ENCODE results near the gene PFN1.

Gene PFN1

GRCh38 chr17:4948166-4948930 is at the start of gene PFN1:
Gene PFN1, minus strand, starts transcription at chr17:4948530. Its CDS starts 136 bp downstream, at chr17:4948394.
- peak; percentile 75 for DNase-seq (ENCODE audit: low spot score)
- FAIRE-seq = no peak

GRCh38 chr17:4997302-4998026 is 49.1 kb upstream of the PFN1 start, which contains the start of the genes INCA1 and KIF1C:
Gene INCA1, minus strand, starts transcription at chr17:4997522. Its CDS starts 3,085 bp downstream, at chr17:4994437.
Gene KIF1C, plus strand, starts transcription at chr17:4997950. Its CDS starts 2,297 bp downstream, at chr17:5000247.
- DNase-seq (ENCODE audit: low spot score) = peak; percentile 92
- FAIRE-seq = no peak

DNA sequence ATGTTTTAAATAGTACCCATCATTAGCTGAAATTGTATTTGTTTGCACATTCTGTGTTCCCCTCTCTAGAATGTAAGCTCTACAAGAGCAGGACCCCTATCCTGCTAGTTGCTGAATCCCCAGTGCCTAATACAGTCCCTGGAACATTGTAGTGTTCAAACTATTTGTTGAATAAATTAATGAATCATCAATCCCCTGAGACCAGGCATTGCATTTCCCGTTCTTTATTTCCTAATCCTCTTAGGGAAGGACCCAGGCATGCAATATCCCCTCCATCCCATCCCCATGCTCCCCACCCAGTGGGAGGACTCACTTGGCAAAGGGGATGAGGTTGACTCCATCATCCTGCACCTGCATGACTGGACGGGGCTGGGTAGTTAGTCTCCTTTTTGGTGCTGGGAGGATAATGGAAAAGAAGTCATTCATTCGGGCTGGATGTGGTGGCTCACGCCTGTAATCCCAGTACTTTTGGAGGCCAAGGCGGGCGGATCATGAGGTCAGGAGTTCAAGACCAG is 45.8 kb upstream of the PFN1 start:
- no peak for DNase-seq (ENCODE audit: low spot score)
- FAIRE-seq = no peak

DNA sequence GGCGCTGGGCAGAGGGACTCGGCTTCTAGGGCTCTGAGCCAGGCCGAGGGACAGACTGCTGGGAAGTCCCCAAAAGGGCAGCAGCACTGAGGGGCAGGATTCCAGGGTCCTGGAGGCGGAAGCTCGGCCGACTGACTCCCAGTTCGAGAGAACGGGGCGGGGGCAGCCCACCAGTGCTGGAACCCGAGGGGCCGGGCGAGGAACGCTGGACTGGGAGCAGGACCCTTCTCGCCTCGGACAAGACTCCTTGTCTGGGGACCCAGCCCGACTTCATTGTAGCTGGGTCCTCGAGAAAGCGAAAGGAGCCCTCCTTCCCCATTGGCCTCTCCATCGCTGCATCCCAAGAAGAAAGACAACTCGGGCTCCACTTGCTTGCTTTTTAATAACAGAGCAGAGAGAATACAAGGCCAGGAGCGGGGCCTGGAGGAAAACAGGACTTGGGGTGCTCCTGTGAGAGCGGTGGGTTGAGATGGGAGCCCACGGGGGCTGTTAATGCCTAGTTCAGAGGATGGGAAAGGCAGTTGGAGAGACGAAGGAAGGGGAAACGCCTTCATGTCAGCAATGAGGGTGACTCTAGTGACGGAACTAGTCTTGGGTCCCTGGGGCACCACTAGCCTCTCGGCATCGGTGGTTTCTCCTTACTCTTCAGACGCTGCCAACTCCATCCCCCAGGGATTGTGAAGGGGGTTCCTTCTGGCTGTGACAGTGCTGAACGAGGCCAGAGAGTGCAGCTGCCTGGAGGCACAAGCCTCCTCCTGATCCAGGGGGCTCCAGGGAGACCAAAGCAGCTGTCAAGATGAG is 39.6 kb upstream of the PFN1 start:
- DNase-seq (ENCODE audit: low spot score) = no peak
- FAIRE-seq = no peak

DNA sequence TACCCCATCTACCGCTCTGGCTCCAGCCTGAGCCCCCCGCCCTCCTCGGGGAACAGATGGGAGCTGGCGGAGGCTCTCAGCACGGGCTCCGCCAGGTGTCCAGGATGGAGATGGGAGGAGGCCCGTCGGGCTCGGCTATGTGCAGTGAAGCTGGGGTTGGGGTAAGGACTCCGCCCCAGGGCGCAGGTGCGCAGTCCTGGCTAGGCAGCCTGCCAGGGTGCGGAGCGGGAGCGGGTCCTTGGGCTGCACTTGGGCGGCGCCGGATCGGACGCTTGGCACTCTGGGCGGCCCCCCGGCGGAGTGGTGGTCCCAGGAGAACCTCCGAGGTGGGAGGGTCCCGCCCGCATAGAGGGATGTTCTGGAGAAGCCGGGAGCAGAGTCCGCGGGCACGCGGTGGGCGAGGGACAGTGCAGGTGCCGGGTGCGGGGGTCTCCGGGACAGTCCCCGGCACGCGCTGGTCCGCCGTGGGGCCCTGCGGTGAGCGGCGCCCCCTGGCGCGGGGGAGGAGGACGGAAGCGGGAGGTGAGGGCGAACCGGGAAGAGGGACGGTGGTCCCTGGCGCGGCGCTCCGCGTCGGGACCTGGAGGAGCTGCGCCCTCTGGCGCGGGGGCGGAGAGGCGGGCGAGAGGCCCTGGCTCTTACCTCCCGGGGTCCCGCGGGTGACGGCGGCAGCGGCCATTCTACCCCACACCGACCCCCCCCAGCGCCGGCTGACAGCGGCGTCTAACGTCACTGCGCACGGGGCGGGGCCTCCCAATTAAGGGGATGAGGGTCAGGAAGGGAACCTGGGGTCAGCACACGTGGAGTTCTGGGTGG is 38.8 kb upstream of the PFN1 start, which contains the start of gene CAMTA2:
CAMTA2 (minus strand) TSS at position 725 of the 816 bp plus-strand sequence. CDS start 1,453 bp downstream, outside the sequence.
- DNase-seq (ENCODE audit: low spot score) (peak; percentile 71), FAIRE-seq (no peak)

GRCh38 chr17:4986403-4986802 is 38.1 kb upstream of the PFN1 start:
- FAIRE-seq = no peak
- no peak for DNase-seq (ENCODE audit: low spot score)

DNA sequence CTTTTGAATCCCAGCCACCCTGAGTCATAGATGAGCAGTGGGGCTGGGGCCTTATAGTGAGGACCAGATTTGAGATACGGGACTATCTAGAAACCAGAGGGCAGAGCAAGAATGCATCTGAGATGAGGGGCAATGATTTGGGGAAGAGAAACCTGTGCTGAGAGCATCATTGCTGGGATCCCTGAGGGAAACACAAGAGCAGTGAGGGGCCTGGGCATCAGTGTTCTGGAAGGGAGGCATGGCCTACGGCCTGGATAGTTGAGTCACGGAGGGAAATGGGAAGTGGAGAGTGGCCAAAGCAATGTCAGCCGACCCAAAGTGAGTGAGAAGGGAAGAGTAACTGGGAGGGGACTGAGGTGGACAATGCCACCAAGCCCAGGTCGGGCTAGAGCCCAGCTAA is 34.0 kb upstream of the PFN1 start:
- no peak for FAIRE-seq

DNA sequence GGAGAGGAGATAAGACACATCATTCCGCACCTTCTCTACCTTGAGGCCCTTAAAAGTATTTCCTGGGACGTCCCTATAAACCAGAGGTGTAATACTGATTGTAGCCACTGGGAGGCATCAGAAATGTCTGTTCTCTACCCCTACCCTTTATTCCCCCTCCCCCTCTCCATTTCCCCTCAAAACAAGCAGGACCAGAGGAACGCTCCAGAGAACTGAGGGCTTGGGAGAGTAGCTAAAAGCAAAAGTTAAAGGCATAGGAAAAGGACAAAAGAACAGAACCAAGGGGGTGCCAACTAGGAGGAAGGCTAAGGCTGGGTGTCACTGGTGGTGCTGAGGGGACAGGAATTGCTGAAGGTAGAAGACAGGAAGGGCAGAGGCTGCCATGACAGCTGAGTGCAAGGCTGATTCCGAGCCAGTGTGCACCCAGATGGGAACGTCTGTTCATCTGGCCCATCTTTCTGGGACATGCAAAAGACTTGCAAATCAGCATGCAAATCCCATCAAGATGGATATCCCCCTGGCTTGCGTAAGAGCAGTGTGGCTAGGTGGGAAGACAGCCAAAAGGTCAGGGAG is 32.4 kb upstream of the PFN1 start:
- FAIRE-seq (no peak), DNase-seq (ENCODE audit: low spot score) (peak; percentile 40)

More for the DNA sequence above, 34.0 kb upstream of the PFN1 start:
- DNase-seq (ENCODE audit: low spot score) = no peak

DNA sequence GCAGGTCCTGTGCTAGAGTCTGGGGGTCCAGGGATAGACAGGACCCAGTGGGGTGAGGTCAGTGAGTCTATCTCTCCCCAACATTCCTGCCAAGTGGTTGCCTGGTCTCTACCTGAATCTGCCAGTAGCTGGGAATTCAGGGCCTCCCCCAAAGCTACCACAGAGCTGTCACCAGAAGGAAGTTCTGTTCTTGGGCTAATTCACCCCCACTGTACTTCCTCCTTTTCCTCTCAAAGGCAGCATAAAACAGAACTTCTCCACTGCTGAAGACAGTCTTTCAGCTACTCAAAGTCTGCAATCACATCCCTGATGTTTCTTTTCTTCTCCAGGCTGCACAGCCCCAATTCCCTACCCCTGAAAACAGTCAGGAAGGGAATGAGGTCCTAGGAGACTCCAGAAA is 30.4 kb upstream of the PFN1 start:
- FAIRE-seq (no peak), DNase-seq (ENCODE audit: low spot score) (no peak)

DNA sequence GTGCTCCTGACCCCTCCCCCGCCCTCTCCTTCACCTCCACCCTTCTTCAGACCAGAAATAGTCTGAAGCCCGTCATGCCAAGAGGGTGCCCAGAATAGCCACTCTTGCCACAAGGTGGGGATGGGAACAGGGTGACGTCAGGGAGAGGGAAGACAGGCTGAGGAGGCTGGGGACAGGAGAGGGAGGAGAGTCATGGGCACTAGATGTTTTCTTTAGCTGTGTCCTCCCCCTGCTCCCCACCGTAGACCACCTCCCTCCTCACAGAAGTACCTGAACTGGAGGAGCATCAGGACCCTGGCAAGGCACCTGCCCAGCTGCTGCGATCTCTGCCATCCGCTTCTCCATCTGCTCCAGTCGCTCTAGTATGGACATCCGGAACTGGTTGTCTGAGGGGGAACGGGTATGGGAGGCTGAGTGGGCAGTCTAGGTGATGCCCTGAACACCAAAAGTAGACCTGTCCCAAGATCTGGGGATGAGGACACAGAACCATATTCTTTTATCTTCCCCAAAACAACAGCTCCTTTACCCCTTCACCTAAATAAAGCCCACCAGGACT is 25.9 kb upstream of the PFN1 start:
- FAIRE-seq = no peak
- DNase-seq (ENCODE audit: low spot score) = no peak

DNA sequence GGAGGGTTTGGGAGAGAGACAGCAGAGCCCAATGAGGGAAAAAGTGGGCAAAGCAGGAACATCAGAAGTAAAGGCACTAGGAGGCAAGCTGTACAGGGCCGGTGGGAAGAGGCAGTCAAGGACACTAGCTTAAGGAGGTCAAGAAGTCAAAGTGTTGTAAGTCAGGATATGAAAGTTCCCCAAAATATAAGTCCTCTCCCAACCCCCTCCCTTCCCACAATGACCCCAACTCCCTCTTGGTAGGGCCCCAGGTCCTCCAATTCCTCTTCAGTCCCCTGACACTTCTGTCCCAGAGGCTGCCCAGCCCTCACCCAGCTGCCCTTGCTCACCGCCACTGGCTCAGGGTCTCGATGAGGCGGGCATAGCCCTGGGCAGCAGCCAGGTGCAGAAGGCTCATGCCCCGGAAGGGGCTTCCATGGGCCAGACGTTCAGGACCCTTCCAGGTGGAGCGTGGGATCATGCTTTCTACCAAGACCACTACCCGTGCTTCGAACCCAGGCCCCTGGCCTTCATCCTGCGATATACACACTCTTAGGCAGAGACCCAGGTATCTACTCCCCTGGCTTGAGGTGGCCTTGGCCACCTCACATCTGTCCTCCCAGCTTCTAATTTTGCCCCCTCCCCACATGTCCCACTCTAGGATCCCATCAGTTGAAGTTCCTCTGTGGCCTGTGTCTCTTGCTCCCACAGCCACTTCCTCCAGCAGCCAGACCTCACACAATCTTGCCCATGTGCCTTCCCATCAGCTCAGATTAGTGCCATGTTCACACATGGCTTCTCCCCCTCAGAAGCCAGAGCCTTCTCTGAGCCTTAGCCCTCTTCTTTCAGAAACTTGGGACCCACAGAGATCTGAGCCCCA is 25.2 kb upstream of the PFN1 start:
- FAIRE-seq (no peak), DNase-seq (ENCODE audit: low spot score) (no peak)

GRCh38 chr17:4972752-4973151 is 24.4 kb upstream of the PFN1 start:
- no peak for DNase-seq (ENCODE audit: low spot score)
- FAIRE-seq = no peak

- DNase-seq (ENCODE audit: low spot score) (no peak), FAIRE-seq (no peak)
These were observed 24.0 kb upstream of the PFN1 start for GRCh38 chr17:4972322-4972721.

GRCh38 chr17:4971826-4972225 is 23.5 kb upstream of the PFN1 start:
- DNase-seq (ENCODE audit: low spot score) = no peak
- FAIRE-seq = no peak

DNA sequence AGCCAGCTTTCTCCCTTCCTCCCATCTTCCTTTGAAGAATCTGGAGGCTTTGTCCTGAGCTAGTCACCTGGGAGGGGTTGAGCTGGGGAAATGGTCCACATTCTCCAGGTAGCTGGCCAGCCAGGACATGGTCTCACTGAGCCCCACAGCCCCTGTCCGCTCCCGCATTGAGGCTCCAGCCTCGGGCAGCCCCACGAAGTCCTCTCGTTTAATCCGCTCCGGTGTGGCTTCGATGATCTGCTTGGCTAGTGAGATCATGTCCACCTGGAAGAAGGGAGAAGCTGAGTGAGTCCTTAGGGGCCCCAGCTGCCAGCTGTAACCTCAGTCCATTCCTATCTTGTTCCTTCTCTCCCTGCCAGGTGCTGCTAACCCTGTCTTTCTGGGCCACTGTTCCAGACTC is 21.9 kb upstream of the PFN1 start:
- no peak for FAIRE-seq
- DNase-seq (ENCODE audit: low spot score) = no peak

DNA sequence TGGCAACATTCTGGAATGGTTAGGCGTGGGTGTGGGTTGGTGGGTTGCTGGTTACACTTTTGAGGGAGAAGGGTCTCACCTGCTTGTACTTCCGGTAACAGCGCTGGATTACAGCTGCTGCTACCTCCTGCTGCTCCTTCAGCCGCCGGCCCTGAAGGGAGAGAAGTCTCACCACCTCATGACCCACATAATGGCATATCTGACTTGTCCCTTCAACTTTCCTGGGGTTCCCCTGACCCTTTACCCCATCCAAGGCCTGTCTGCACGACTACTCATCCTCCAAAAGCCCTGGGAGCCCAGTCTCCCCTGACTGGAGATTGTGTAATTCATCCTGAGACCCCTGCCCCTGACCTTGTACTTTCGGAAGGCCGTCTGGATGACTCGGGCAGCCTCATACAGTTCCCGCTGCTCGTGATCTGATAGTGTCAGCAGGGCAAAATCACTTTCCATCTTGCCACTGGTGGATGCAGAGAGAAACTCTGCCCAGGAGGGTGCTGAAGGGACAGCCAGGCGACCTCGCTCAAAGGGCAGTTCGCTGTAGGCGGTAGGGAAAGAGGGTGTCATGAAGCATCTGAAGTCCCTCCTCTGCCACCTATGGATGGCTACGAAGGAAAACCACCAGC is 21.3 kb upstream of the PFN1 start:
- no peak for DNase-seq (ENCODE audit: low spot score)

GRCh38 chr17:4969047-4969550 is 20.8 kb upstream of the PFN1 start:
- no peak for DNase-seq (ENCODE audit: low spot score)
- FAIRE-seq = no peak

More for the DNA sequence above, 21.3 kb upstream of the PFN1 start:
- no peak for FAIRE-seq

- no peak for DNase-seq (ENCODE audit: low spot score)
- FAIRE-seq = no peak
These were observed 20.2 kb upstream of the PFN1 start for GRCh38 chr17:4968486-4969046.
